Measurements from ENCODE around the gene PDE4B.

- no peak for TF ChIP-seq CTCF (conservative IDR thresholded peaks at IDR 0.05; ENCODE audit: low read depth, low read length)
- no peak for TF ChIP-seq EZH2 (IDR thresholded peaks at IDR 0.05; ENCODE audit: low read length, unreplicated experiment)
Measured at GRCh38 chr1:66415281-66415680, 622.6 kb downstream of the PDE4B start.

Measured in PC-3 (cell line).